C4-2B (cell line): ENCODE measurements around the gene ALOX15.

Experiments
- CTCF ChIP-seq: fragments of 450-650 bp; conservative IDR thresholded peaks from 2 replicates; pipeline ENCODE4 v1.5.1; 2017; ENCODE audit warnings: mild to moderate bottlenecking
- ZFX ChIP-seq: fragments of 450-650 bp; IDR thresholded peaks from 2 replicates; pipeline ENCODE4 v1.6.1; 2017

- TF ChIP-seq CTCF (no peak), ZFX (no peak)
Observed at GRCh38 chr17:4633643-4634042, 7.8 kb downstream of the ALOX15 start.
